GM15510 (cell line): ENCODE data around the gene PLA2G3.

Source experiments
- POLR2A ChIP-seq: IDR thresholded peaks from 3 replicates; pipeline ENCODE4 v1.6.1; 2011; ENCODE audit warnings: borderline replicate concordance; ENCODE audit not compliant: insufficient read length; ENCODE audit errors: extremely low read depth

PLA2G3 gene

DNA sequence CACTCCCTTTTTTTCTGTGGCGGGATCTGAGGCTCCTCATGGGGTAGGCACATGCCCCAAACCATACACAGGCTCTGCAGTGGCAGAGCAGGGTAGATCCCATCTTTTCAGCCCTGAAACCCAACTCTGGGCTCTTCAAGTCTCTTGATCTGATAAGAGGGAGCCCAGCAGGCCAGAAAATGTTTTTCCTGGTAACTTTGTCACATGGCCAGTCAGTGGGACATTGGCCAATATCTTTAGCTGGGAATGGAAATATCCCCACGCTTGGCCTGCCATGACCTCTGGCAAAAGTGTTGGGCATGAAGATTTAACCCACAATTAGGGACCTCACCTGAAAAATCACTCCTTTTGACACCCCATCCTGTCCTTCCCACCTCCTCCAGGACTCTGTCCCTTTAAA, 9.4 kb downstream of the PLA2G3 start:
- no peak for TF ChIP-seq POLR2A

- TF ChIP-seq POLR2A, result no peak
These were observed 12.2 kb downstream of the PLA2G3 start for GRCh38 chr22:31128156-31128555.

- TF ChIP-seq POLR2A, result no peak
These were observed 13.0 kb downstream of the PLA2G3 start for GRCh38 chr22:31127181-31127772.

GRCh38 chr22:31126869-31127175, 13.5 kb downstream of the PLA2G3 start:
- no peak for TF ChIP-seq POLR2A

GRCh38 chr22:31126128-31126868, 14.0 kb downstream of the PLA2G3 start:
- no peak for TF ChIP-seq POLR2A

DNA sequence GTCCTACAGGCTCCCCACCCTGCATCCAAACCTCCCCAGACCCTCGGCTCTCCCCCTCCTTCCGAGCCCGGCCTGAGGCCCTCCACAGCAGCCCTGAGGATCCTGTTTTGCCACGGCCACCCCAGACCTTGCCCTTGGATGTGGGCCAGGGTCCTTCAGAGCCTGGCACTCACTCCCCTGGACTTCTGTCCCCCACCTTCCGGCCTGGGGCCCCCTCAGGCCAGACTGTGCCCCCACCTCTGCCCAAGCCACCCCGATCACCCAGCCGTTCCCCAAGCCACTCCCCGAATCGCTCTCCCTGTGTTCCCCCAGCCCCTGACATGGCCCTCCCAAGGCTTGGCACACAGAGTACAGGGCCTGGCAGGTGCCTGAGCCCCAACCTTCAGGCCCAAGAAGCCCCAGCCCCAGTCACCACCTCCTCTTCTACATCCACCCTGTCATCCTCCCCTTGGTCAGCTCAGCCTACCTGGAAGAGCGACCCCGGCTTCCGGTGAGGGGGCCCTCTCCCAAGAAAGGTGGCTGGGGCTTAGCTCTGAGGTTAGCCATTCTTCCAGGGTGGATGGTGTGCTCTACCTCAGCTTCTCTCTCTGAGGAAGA, 14.7 kb downstream of the PLA2G3 start:
- TF ChIP-seq POLR2A, result no peak

DNA sequence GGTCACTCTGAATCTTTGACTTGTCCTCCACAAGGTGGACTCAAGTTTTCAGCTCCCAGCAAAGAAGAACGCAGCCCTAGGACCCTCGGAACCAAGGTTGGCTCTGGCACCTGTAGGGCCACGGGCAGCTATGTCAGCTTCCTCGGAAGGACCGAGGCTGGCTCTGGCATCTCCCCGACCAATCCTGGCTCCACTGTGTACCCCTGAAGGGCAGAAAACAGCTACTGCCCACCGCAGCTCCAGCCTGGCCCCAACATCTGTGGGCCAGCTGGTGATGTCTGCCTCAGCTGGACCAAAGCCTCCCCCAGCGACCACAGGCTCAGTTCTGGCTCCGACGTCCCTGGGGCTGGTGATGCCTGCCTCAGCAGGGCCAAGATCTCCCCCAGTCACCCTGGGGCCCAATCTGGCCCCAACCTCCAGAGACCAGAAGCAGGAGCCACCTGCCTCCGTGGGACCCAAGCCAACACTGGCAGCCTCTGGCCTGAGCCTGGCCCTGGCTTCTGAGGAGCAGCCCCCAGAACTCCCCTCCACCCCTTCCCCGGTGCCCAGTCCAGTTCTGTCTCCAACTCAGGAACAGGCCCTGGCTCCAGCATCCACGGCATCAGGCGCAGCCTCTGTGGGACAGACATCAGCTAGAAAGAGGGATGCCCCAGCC, 15.4 kb downstream of the PLA2G3 start:
- no peak for TF ChIP-seq POLR2A

DNA sequence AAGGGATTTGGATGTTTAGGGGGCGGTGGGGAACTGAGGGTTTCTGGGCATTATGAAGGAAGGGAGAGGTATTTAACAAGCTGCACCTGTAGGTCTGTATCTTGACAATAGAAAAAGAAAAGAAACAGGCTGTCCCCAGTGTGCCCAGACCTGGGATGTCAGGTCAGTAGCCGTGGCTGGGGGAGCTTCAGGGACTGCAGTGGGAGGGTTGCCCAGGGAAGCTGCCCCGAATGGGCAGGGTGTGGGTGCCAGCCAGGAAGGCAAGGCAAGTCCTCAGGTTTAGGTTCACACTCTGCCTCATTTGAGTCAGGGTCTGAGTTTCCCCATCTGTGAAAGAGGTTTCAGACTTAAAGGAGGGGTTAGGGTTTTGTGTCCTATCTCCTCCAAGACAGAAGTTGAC, 16.0 kb downstream of the PLA2G3 start:
- TF ChIP-seq POLR2A, result no peak

DNA sequence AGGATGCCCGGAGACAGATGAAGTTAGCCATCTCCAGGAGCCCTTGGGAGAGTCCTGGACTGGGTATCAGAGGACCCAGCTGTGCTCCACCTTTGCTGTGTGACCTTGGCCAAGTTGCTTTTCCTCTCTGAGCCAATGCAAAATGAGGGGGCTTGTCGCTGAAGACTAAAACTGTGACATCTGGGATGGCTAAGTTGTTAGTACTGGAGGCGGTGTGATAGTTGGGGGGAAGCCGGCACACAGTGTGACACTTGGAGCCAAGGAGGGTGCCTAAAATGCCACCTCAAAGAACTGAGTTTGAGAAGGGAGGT, 17.1 kb downstream of the PLA2G3 start:
- no peak for TF ChIP-seq POLR2A

DNA sequence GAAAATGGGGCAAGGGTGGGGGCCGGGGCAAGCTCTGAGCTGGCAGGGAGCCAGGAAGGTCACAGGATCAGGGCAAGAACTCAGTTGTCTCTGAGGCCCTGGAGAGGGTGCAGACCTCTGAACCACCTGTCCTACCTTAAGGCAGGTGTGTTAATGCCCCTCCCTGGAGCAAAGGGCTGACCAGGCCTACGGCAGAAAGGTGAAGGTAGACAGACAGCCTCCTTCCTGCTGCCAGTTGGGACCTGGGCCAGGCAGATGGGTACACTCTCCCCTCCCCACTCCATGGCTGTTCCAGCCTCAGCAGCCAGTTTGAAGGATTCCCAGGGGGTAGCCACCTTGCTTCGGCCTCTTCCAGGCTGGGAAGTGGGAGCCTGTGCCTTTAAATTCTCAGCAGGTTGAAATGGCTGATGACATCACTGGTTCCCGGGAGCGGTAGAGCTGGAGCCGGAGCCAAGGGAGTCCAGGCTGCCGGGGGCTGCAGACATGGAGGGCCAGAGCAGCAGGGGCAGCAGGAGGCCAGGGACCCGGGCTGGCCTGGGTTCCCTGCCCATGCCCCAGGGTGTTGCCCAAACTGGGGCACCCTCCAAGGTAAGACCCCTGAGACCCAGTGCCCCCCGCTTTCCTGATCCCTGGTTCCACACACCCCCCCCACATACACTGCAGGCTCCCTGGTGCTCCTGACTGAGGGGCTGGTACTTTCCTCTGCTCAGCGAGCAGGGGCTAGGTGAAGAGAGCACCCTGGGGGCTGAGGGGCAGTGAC, 17.6 kb downstream of the PLA2G3 start, which contains the start of gene INPP5J:
Gene INPP5J (plus strand): TSS at position 435 of the 760 bp plus-strand sequence. CDS start 49 bp downstream, at position 484.
- no peak for TF ChIP-seq POLR2A

DNA sequence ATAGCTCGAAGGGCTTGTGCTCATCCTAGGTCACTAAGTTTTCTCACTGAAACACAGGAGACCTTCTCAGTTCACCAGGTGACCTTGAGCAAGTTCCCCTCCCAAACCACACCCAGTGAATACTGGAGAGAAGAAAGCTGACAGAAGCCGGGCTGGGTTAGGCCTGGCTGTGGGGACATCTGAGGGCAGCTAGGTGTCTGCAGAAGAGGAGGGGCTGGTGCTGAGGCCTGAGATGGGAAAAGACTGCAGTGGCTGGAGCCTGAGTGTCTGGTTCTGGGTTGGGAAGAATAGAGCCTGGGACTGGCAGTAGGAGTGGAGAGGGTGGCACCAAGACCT, 18.1 kb downstream of the PLA2G3 start:
- no peak for TF ChIP-seq POLR2A

GRCh38 chr22:31121403-31121802, 18.9 kb downstream of the PLA2G3 start:
- TF ChIP-seq POLR2A, result no peak

DNA sequence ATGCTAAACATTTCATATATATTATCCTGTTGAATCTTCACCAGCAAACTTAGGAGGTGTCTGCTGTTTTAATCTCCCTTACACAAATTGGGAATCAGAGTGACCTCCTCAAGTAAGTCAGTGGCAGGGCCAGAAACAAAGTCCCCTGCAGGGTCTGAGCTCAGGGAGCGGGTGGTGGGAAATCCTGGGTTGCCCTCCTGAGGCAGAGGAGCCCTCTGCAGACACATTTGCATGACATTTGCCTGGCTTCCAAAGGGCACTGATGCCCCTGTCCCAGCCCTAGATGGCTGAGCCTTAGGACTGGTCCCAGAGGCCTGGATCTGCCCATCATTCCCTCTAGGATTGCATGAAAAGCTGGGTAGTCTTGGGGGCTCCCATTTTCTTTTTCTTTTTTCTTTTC, 19.7 kb downstream of the PLA2G3 start:
- no peak for TF ChIP-seq POLR2A

DNA sequence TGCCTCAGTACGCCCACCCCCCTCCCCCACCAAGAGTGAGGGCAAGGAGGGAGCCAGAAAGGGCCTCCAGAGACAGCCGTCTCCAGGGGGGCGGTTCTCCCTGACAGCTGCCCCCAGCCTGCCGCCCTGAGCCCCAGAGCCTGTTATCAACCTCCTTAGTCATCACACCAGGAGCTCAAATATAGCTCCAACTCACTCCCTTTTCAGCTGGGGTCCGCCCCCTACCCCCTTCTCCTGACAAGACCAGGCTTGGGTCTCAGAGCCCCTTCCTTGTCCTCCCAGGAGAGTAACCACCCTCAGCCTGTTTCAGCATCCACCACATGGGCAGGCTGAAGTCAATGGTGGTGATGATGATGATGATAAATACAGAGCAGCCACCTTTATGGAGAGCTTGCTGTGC, 20.1 kb downstream of the PLA2G3 start:
- no peak for TF ChIP-seq POLR2A
